DOHH2 (cell line): ENCODE measurements around the gene ATP10A.

Source experiments
- H3F3A ChIP-seq: fragments of 200-600 bp; sonication (generic), shearing (Covaris generic); 2 replicates; pipeline ENCODE4 v1.6.0; 2016; ENCODE audit warnings: antibody characterized with exemption, mild to moderate bottlenecking; ENCODE audit not compliant: control insufficient read depth, insufficient read depth
- H3K27ac ChIP-seq: fragments of 200-600 bp; sonication (generic); 2 replicates; pipeline ENCODE4 v1.5.1; 2014; ENCODE audit warnings: low read depth, mild to moderate bottlenecking, low read length, moderate library complexity
- H3K27me3 ChIP-seq: fragments of 200-600 bp; sonication (generic); 2 replicates; pipeline ENCODE4 v1.6.1; 2014; ENCODE audit warnings: mild to moderate bottlenecking, low read length, mixed read lengths; ENCODE audit not compliant: control insufficient read depth
- H3K36me3 ChIP-seq: fragments of 200-600 bp; sonication (generic); 2 replicates; pipeline ENCODE4 v1.6.1; 2014; ENCODE audit warnings: mild to moderate bottlenecking, low read length, moderate library complexity, mixed read lengths; ENCODE audit not compliant: control insufficient read depth
- H3K4me1 ChIP-seq: fragments of 200-600 bp; sonication (generic); 2 replicates; pipeline ENCODE4 v1.6.1; 2014; ENCODE audit warnings: mild to moderate bottlenecking, low read length, mixed read lengths; ENCODE audit not compliant: control insufficient read depth
- H3K4me2 ChIP-seq: fragments of 200-600 bp; sonication (generic); 2 replicates; pipeline ENCODE4 v1.6.0; 2014; ENCODE audit warnings: mild to moderate bottlenecking, low read length, moderate library complexity
- H3K4me3 ChIP-seq: fragments of 200-600 bp; sonication (generic); 2 replicates; pipeline ENCODE4 v1.5.1; 2014; ENCODE audit warnings: mild to moderate bottlenecking, low read length, mixed read lengths
- H3K79me2 ChIP-seq: fragments of 200-600 bp; sonication (generic); 2 replicates; pipeline ENCODE4 v1.6.1; 2014; ENCODE audit warnings: mild to moderate bottlenecking, low read length, mixed read lengths; ENCODE audit not compliant: control insufficient read depth
- H3K9me2 ChIP-seq: fragments of 200-600 bp; sonication (generic); replicated peaks from 2 replicates; pipeline ENCODE4 v1.6.1; 2014; ENCODE audit warnings: mild to moderate bottlenecking, low read length, mixed read lengths; ENCODE audit not compliant: control insufficient read depth
- H3K9me3 ChIP-seq: fragments of 200-600 bp; sonication (generic); 2 replicates; pipeline ENCODE4 v1.6.1; 2014; ENCODE audit warnings: antibody characterized with exemption, low read length, mixed read lengths; ENCODE audit not compliant: control insufficient read depth, insufficient read depth
- H4K20me1 ChIP-seq: fragments of 200-600 bp; sonication (generic); 2 replicates; pipeline ENCODE4 v1.6.0; 2014; ENCODE audit warnings: low read depth, mild to moderate bottlenecking, antibody characterized with exemption, low read length, moderate library complexity; ENCODE audit not compliant: control insufficient read depth, insufficient read depth
- CTCF ChIP-seq: fragments of 200-600 bp; sonication (generic); IDR thresholded peaks from one replicate; pipeline ENCODE4 v1.5.1; 2014; ENCODE audit warnings: antibody characterized with exemption, mild to moderate bottlenecking, low read depth, low read length; ENCODE audit not compliant: poor library complexity, severe bottlenecking
- EZH2phosphoT487 ChIP-seq: fragments of 200-600 bp; sonication (generic); IDR thresholded peaks from 2 replicates; pipeline ENCODE4 v1.6.1; 2017; ENCODE audit warnings: borderline replicate concordance, mild to moderate bottlenecking, antibody characterized with exemption, low read length, moderate library complexity, mixed read lengths

The ATP10A gene

GRCh38 chr15:25784876-25785640 lies 78.1 kb downstream of the ATP10A start:
- no peaks in the 10 kb centered on the region for H4K20me1 ChIP-seq
- H3F3A ChIP-seq, result no peaks in the 10 kb centered on the region
- peaks cover 23% of the 10 kb centered on the region; the same call in 1 of the 2 replicates for H3K9me3 ChIP-seq
- no peaks in the 10 kb centered on the region for H3K79me2 ChIP-seq
- TF ChIP-seq CTCF (no peak), EZH2phosphoT487 (no peak)
- H3K4me3 ChIP-seq, result no peak overlapping the region
- H3K27ac ChIP-seq, result no peak overlapping the region
- no peaks in the 10 kb centered on the region for H3K27me3 ChIP-seq
- H3K36me3 ChIP-seq, result no peaks in the 10 kb centered on the region
- no peaks in the 10 kb centered on the region for H3K9me2 ChIP-seq
- H3K4me2 ChIP-seq, result no peak overlapping the region
- H3K4me1 ChIP-seq, result no peaks in the 10 kb centered on the region

GRCh38 chr15:25783607-25784540 lies 79.3 kb downstream of the ATP10A start:
- Histone ChIP-seq H3F3A (no peaks in the 10 kb centered on the region), H3K4me1 (no peaks in the 10 kb centered on the region), H3K36me3 (no peaks in the 10 kb centered on the region), H4K20me1 (no peaks in the 10 kb centered on the region), H3K9me2 (no peaks in the 10 kb centered on the region), H3K79me2 (no peaks in the 10 kb centered on the region), H3K4me3 (no peak overlapping the region), H3K27ac (no peak overlapping the region), H3K4me2 (no peak overlapping the region), H3K27me3 (no peaks in the 10 kb centered on the region), H3K9me3 (peaks cover 24% of the 10 kb centered on the region; the same call in 1 of the 2 replicates)
- TF ChIP-seq EZH2phosphoT487 (no peak), CTCF (no peak)

GRCh38 chr15:25783134-25783533 lies 80.0 kb downstream of the ATP10A start:
- no peaks in the 10 kb centered on the region for H3K36me3 ChIP-seq
- no peaks in the 10 kb centered on the region for H3K9me2 ChIP-seq
- no peak for TF ChIP-seq CTCF
- TF ChIP-seq EZH2phosphoT487, result no peak
- no peaks in the 10 kb centered on the region for H4K20me1 ChIP-seq
- no peaks in the 10 kb centered on the region for H3K27me3 ChIP-seq
- H3K9me3 ChIP-seq, result peaks cover 25% of the 10 kb centered on the region; the same call in 1 of the 2 replicates
- H3K27ac ChIP-seq, result no peak overlapping the region
- H3K79me2 ChIP-seq, result no peaks in the 10 kb centered on the region
- no peak overlapping the region for H3K4me3 ChIP-seq
- H3F3A ChIP-seq, result no peaks in the 10 kb centered on the region
- H3K4me1 ChIP-seq, result no peaks in the 10 kb centered on the region
- no peak overlapping the region for H3K4me2 ChIP-seq
